ENCODE results near the gene PLAAT2.

GRCh38 chr11:63612181-63612580, 49.0 kb upstream of the PLAAT2 start:
- TF ChIP-seq CTCF (IDR thresholded peaks at IDR 0.05) (no peak), POLR2A (IDR thresholded peaks at IDR 0.05) (no peak)
